ENCODE measurements around the gene GATAD2B.
A peak's percentile ranks its signal among the peaks of the same experiment; 100 is the strongest.

GATAD2B gene

GRCh38 chr1:153776352-153776751, 146.4 kb downstream of the GATAD2B start:
- H3K4me3 ChIP-seq (ENCODE audit: low read length), result peak overlapping the region; percentile 60
- TF ChIP-seq, protein P1, sequence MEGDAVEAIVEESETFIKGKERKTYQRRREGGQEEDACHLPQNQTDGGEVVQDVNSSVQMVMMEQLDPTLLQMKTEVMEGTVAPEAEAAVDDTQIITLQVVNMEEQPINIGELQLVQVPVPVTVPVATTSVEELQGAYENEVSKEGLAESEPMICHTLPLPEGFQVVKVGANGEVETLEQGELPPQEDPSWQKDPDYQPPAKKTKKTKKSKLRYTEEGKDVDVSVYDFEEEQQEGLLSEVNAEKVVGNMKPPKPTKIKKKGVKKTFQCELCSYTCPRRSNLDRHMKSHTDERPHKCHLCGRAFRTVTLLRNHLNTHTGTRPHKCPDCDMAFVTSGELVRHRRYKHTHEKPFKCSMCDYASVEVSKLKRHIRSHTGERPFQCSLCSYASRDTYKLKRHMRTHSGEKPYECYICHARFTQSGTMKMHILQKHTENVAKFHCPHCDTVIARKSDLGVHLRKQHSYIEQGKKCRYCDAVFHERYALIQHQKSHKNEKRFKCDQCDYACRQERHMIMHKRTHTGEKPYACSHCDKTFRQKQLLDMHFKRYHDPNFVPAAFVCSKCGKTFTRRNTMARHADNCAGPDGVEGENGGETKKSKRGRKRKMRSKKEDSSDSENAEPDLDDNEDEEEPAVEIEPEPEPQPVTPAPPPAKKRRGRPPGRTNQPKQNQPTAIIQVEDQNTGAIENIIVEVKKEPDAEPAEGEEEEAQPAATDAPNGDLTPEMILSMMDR (conservative IDR thresholded peaks at IDR 0.05; ENCODE audit: low read depth, low read length), result no peak
- no peak for DNase-seq (ENCODE audit: low read depth)

- DNase-seq (ENCODE audit: low read depth), result no peak
- H3K4me3 ChIP-seq (ENCODE audit: low read length), result peak overlapping the region; percentile 60
- TF ChIP-seq, protein P1 (conservative IDR thresholded peaks at IDR 0.05; ENCODE audit: low read depth, low read length), result no peak
Measured at GRCh38 chr1:153775458-153776327, 147.1 kb downstream of the GATAD2B start.

GRCh38 chr1:153774780-153775457, 147.9 kb downstream of the GATAD2B start, which contains the start of gene SLC27A3:
Gene SLC27A3 (plus strand): TSS chr1:153775407. CDS start chr1:153775498, 91 bp downstream.
- peak within 1 kb of the TSS; percentile 60 for H3K4me3 ChIP-seq (ENCODE audit: low read length)
- DNase-seq (ENCODE audit: low read depth), result no peak
- TF ChIP-seq, protein P1 (conservative IDR thresholded peaks at IDR 0.05; ENCODE audit: low read depth, low read length), result no peak

DNA sequence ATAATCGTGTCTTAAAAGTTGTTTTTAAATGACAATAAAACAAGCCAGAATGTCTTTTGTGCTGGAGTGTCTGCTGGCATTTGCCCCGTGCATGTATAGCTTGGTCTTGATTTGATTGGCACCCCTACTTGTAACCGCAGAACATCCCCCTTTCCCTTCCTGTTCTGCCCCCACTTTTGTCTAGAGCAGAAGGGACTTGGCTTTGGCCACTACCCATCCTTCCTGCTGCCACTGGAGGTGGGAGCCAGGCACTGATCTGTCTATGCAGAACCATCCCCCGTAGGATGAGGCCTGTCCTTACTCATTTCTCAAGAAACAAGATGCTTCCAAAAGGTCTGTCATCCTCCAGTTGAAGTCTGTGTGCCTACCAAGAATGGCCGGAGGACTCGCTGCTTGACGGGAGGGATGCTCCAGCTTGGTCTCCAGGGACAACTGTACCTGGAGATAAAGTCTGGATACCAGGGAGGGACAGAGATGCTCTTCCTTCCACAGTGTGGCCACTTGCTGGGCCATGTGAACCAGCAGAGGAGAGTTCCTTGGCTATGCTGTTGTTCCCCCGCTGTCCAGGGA, 148.7 kb downstream of the GATAD2B start:
- H3K4me3 ChIP-seq (ENCODE audit: low read length), result no peak overlapping the region
- DNase-seq (ENCODE audit: low read depth), result no peak
- TF ChIP-seq, protein P1 (conservative IDR thresholded peaks at IDR 0.05; ENCODE audit: low read depth, low read length), result no peak

DNA sequence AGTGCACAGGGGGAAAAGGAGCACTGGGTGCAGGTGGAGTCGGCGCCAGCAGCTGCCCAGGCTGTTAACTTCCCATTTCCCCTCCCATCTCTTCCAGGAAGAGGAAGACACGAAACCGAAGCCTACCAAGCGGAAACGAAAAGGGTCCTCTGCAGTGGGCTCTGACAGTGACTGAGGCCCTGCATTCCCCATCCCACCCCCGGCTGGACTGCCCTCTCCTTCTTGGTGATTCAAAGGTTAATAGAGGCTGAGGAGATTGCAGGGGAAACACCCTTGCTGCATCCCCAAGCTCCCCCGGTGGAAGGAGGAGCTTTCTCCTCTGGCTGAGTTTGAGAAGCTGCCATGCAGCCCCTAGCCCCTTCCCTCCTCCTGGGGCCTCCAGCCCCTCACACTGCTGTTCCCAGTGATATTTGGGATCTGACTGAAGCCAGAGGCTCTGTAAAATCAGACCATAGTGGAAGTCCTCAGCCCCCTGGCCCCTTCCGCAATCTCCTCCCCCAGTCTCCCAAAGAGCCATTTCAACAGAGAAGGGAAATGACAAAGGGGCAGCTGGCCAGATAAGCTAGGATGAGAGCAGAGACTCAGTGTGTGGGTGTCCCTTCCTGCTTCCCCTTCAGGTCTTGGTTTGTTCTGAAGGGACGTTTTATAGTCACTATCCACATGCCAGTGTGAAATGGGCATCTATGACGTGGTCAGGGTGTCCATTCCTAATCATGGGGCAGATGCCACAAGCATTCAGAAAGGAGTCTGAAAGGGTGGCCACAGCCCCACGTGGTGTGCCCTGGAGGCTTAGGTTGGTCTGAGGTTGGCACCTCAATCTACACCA, 149.5 kb downstream of the GATAD2B start:
- TF ChIP-seq, protein P1 (conservative IDR thresholded peaks at IDR 0.05; ENCODE audit: low read depth, low read length), result no peak
- no peak overlapping the region for H3K4me3 ChIP-seq (ENCODE audit: low read length)
- DNase-seq (ENCODE audit: low read depth), result no peak

GRCh38 chr1:153771841-153772593, 150.8 kb downstream of the GATAD2B start:
- H3K4me3 ChIP-seq (ENCODE audit: low read length), result no peak overlapping the region
- TF ChIP-seq, protein P1 (conservative IDR thresholded peaks at IDR 0.05; ENCODE audit: low read depth, low read length), result peak; percentile 55

More at GRCh38 chr1:153771841-153772593, 150.8 kb downstream of the GATAD2B start:
- DNase-seq (ENCODE audit: low read depth), result no peak

Data from retinal pigment epithelial cell (primary cell).